RPMI7951 (cell line): Measurements from ENCODE around the gene HEG1. TPM values are rescaled to one million over a fixed set of nuclear protein-coding genes. Genes with fewer than 3 reads are reported as not detected.

Experiments
- DNase-seq: peaks from one replicate; pipeline ENCODE4 v3.0.0-alpha.2; 2012; ENCODE audit warnings: low read depth
- total RNA-seq: library from RNA; depleted of rRNA; stranded (reverse); fragments of >200 nt; shearing (Covaris generic); gene quantifications from 2 replicates; pipeline ENCODE4 v1.2.3, GENCODE V29; 2014

HEG1 gene
- total RNA-seq, 1 experiment from 2014 or later, result 29.3 TPM

- DNase-seq, result peak; percentile 90
Measured at GRCh38 chr3:125072301-125072700, 16.5 kb upstream of the HEG1 start.

- DNase-seq, result no peak
Measured at GRCh38 chr3:125069968-125070745, 14.4 kb upstream of the HEG1 start.

GRCh38 chr3:125069452-125069851 lies 13.7 kb upstream of the HEG1 start:
- no peak for DNase-seq

GRCh38 chr3:125068265-125068664 lies 12.5 kb upstream of the HEG1 start:
- DNase-seq, result no peak

GRCh38 chr3:125067225-125067624 lies 11.4 kb upstream of the HEG1 start:
- peak; percentile 42 for DNase-seq

- DNase-seq, result peak; percentile 98
Measured at GRCh38 chr3:125062904-125063618, 7.3 kb upstream of the HEG1 start.

- no peak for DNase-seq
Measured at GRCh38 chr3:125061646-125062045, 5.8 kb upstream of the HEG1 start.

- peak; percentile 72 for DNase-seq
Measured at GRCh38 chr3:125061170-125061569, 5.4 kb upstream of the HEG1 start.

GRCh38 chr3:125059488-125060245 lies 3.9 kb upstream of the HEG1 start:
- peak; percentile 20 for DNase-seq

GRCh38 chr3:125058959-125059358 lies 3.2 kb upstream of the HEG1 start:
- DNase-seq, result no peak

GRCh38 chr3:125058529-125058928 lies 2.7 kb upstream of the HEG1 start:
- no peak for DNase-seq

GRCh38 chr3:125057186-125057850 lies 1.5 kb upstream of the HEG1 start:
- peak; percentile 88 for DNase-seq

GRCh38 chr3:125055331-125055912 lies 375 bp downstream of the HEG1 start:
- DNase-seq, result no peak

- DNase-seq, result peak; percentile 77
Measured at GRCh38 chr3:125054449-125055329, 1.1 kb downstream of the HEG1 start.

- DNase-seq, result no peak
Measured at GRCh38 chr3:125054062-125054448, 1.7 kb downstream of the HEG1 start.

- no peak for DNase-seq
Measured at GRCh38 chr3:125053304-125053699, 2.5 kb downstream of the HEG1 start.

- peak; percentile 94 for DNase-seq
Measured at GRCh38 chr3:125052624-125053303, 3.0 kb downstream of the HEG1 start.

GRCh38 chr3:125051715-125052581 lies 3.8 kb downstream of the HEG1 start:
- DNase-seq, result peak; percentile 93

GRCh38 chr3:125051205-125051604 lies 4.6 kb downstream of the HEG1 start:
- no peak for DNase-seq
